Ovary (tissue), 3 donors: ENCODE data around the gene MUL1.

Source experiments
- CTCF ChIP-seq, 3 donors: fragments of 450-650 bp in 2 of 3; fragments of 200-600 bp in 1 of 3; IDR thresholded peaks; one replicate each; pipeline versions ENCODE4 v1.5.1 to v1.8.0; 2016 to 2022; ENCODE audit warnings: antibody characterized with exemption in 3 of 3, mild to moderate bottlenecking in 1 of 3
- EP300 ChIP-seq: sonication (generic); formaldehyde crosslinking; IDR thresholded peaks from one replicate; pipeline ENCODE4 v1.6.1; 2017; ENCODE audit warnings: antibody characterized with exemption
- POLR2A ChIP-seq: fragments of 450-650 bp; IDR thresholded peaks from one replicate; pipeline ENCODE4 v1.6.1; 2017; ENCODE audit warnings: antibody characterized with exemption, mild to moderate bottlenecking, moderate library complexity
- donor health status: DM: no; HTN: no; CAD: no.

- TF ChIP-seq CTCF (IDR thresholded peaks at IDR 0.05) (peak; percentile 80 to 85 (median 82)), EP300 (no peak), POLR2A (no peak)
Measured at GRCh38 chr1:20521960-20522861, 14.3 kb upstream of the MUL1 start.
